NT2/D1 (cell line): ENCODE measurements around the gene DCLRE1A.

Source experiments
- SUZ12 ChIP-seq: IDR thresholded peaks from 2 replicates; pipeline ENCODE4 v1.6.1; 2011; ENCODE audit not compliant: insufficient read length, insufficient read depth; ENCODE audit errors: extremely low read depth
- YY1 ChIP-seq: IDR thresholded peaks from 2 replicates; pipeline ENCODE4 v1.6.1; 2011; ENCODE audit not compliant: insufficient read length, insufficient read depth
- ZNF274 ChIP-seq: IDR thresholded peaks from 2 replicates; pipeline ENCODE4 v1.6.1; 2011; ENCODE audit warnings: mild to moderate bottlenecking, low read depth, low read length

DNA sequence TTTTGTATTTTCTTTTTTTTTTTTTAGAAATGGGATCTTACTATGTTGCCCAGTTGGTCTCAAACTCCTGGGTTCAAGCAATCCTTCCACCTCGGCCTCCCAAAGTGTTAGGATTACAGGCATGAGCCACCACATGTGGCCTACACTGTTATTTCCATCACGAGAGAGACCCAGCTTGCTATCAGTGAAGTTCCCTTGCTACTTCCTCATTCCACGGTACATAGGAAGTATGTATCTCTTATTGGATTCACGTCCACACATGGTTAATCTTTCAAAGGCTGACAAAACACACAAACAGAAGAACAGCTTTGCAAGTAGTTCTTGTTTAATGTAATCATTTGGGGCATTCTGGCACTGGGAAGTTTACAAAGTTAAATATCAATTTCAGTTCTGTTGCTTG lies 50.9 kb downstream of the DCLRE1A start:
- TF ChIP-seq YY1 = no peak
- TF ChIP-seq SUZ12 = no peak
- no peak for TF ChIP-seq ZNF274
